ENCODE measurements around the gene ARHGEF2. TPM values are rescaled to one million over a fixed set of nuclear protein-coding genes. Genes with fewer than 3 reads are reported as not detected.

The ARHGEF2 gene
- total RNA-seq, 1 donor from 2014 or later: 198 TPM

- Mint-ChIP-seq H3K36me3 (ENCODE audit: low read depth) (peaks cover 77% of the 10 kb centered on the region), H3K27ac (no peak overlapping the region), H3K4me1 (peaks cover 21% of the 10 kb centered on the region), H3K9me3 (no peaks in the 10 kb centered on the region), H3K4me3 (no peak overlapping the region), H3K27me3 (no peaks in the 10 kb centered on the region)
- intact Hi-C loops (cut with micrococcal nuclease): no loop called here
- DNase-seq: no peak
These were observed 64.2 kb downstream of the ARHGEF2 start for GRCh38 chr1:155913969-155914757.

DNA sequence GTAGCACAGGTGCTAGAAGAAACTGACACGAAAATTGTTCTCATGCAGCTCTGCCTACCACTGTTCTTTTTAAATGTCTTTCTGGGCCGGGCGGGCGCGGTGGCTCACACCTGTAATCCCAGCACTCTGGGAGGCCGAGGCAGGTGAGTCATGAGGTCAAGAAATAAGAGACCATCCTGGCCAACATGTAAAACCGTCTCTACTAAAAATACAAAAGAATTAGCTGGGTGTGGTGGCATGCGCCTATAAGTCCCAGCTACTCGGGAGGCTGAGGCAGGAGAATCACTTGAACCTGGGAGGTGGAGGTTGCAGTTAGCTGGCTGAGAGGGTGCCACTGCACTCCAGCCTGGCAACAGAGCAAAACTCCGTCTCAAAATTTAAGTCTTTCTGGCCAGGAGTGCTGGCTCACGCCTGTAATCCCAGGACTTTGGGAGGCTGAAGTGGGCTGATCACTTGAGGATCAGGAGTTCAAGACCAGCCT, 66.3 kb downstream of the ARHGEF2 start:
- intact Hi-C loops (cut with micrococcal nuclease): no loop called here
- Mint-ChIP-seq H3K27me3 (no peaks in the 10 kb centered on the region), H3K9me3 (no peaks in the 10 kb centered on the region), H3K4me1 (peaks cover 21% of the 10 kb centered on the region), H3K4me3 (peak overlapping the region; percentile 97), H3K36me3 (ENCODE audit: low read depth) (peaks cover 72% of the 10 kb centered on the region), H3K27ac (peak overlapping the region; percentile 99)
- no peak for DNase-seq

DNA sequence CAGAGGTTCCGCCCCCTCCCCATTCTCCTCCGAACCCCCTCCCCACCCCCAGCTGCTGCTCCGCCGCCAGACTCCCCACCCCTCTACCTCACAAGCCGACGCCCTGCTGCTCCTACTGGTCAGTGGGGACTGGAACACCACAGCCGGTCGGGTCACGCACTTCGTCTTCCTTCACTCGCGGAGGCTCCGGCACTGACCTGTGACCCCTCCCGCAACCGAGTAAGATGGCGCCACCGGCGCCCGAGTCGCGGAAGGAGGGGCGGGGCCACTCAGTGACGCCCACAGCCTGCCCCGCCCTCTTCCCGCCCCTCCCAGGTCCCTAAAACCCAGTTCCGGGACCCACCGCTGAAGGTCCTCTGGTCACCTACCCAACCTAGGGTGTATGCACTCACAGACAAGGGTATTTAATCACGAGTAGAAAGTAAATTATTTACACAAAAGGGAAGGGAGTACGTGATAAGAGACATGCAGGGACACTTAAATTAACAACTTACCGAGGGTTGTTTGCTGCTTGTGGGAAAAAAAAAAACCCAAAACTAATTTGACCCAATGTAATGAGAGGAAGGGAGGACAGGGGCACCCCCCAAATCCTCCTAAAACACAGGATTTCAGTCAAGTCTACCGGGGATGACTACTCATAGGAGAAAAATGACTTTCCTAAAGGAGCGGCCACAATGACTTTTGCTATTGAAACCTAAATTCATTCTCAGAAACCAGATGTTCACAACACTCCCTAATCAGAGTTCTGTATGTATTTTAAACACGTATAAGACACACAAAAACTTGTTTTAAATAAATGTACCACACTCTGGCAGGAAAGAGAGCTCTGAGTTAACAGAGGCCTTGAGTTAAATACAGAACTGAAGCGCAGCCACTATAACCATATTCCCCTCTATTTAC, 66.9 kb downstream of the ARHGEF2 start, which contains the start of gene RIT1:
Gene RIT1, minus strand, starts transcription at position 194 of the 900 bp plus-strand sequence. CDS start 588 bp downstream, outside the sequence.
- intact Hi-C loops (cut with micrococcal nuclease): loop anchor here (1.0 to 2.0 kb wide), 3 partner anchors 23 to 143 kb away; partner anchors contain the start of genes GON4L, KHDC4 and LAMTOR2
- Mint-ChIP-seq H3K4me1 (peaks cover 21% of the 10 kb centered on the region), H3K27ac (peak within 1 kb of the TSS; percentile 99), H3K36me3 (ENCODE audit: low read depth) (peaks cover 68% of the 10 kb centered on the region), H3K9me3 (no peaks in the 10 kb centered on the region), H3K27me3 (no peaks in the 10 kb centered on the region), H3K4me3 (peak within 1 kb of the TSS; percentile 97)
- DNase-seq: peak; percentile 95

DNA sequence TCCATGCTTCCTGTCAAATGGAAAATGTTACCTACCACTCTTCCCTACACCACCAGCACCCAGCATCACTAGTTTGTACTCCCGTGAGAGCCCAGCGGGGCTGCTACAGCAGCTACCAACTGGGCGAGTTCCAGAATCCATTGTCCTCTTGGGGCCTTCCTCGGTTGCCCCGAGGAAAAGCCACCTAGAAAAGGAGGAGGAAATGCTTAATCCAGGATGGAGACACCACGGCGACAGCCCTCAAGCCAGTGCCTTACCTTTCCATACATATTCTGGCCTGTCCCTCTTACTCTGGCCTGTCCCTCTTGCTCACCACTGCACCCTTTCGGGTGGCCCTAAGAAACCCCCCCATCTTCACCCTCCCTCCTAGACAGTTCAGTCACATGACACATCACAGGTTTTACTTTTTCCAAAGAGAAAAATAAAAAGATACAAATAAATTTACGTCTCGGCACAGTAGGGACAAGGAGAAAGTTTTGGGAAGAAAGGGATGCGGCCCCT, 67.7 kb downstream of the ARHGEF2 start:
- Mint-ChIP-seq H3K9me3 (no peaks in the 10 kb centered on the region), H3K4me1 (peaks cover 21% of the 10 kb centered on the region), H3K27me3 (no peaks in the 10 kb centered on the region), H3K36me3 (ENCODE audit: low read depth) (peaks cover 63% of the 10 kb centered on the region), H3K4me3 (peak overlapping the region; percentile 97), H3K27ac (peak overlapping the region; percentile 99)
- peak; percentile 74 for DNase-seq
- intact Hi-C loops (cut with micrococcal nuclease): loop anchor here (1.0 to 2.0 kb wide), 3 partner anchors 24 to 144 kb away; partner anchors contain the start of genes GON4L, KHDC4 and LAMTOR2

DNA sequence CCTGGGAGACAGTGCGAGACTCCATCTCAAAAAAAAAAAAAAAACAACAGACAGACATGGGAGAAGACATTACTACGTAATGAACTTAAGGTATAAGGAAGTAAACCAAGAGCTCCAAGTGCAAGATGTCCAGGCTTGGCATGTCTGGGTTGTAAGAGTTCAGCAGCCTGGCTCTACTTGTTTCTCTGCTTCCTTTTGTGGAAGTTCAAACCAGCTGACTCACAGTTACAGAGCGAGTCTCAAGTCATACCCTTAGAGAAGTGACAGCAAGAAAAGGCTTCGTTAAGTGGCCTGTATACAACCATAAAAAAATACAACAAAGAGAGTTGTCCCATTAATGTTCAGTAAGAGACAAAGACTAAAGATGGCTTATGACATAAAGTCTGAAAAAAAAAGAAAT, 68.5 kb downstream of the ARHGEF2 start:
- Mint-ChIP-seq H3K27ac (peak overlapping the region; percentile 99), H3K4me3 (peak overlapping the region; percentile 97), H3K27me3 (no peaks in the 10 kb centered on the region), H3K36me3 (ENCODE audit: low read depth) (peaks cover 58% of the 10 kb centered on the region), H3K4me1 (peaks cover 21% of the 10 kb centered on the region), H3K9me3 (no peaks in the 10 kb centered on the region)
- intact Hi-C loops (cut with micrococcal nuclease): loop anchor here (2.0 kb wide), 1 partner anchor 145 kb away; the partner anchor contains the start of gene LAMTOR2
- DNase-seq: no peak

GRCh38 chr1:155904261-155904660, 74.1 kb downstream of the ARHGEF2 start:
- Mint-ChIP-seq H3K27me3 (no peaks in the 10 kb centered on the region), H3K4me1 (no peaks in the 10 kb centered on the region), H3K9me3 (no peaks in the 10 kb centered on the region), H3K27ac (no peak overlapping the region), H3K4me3 (no peak overlapping the region), H3K36me3 (ENCODE audit: low read depth) (peaks cover 46% of the 10 kb centered on the region)
- no peak for DNase-seq
- intact Hi-C loops (cut with micrococcal nuclease): no loop called here

GRCh38 chr1:155900161-155900560, 78.2 kb downstream of the ARHGEF2 start:
- Mint-ChIP-seq H3K36me3 (ENCODE audit: low read depth) (peaks cover 47% of the 10 kb centered on the region), H3K27me3 (no peaks in the 10 kb centered on the region), H3K9me3 (no peaks in the 10 kb centered on the region), H3K27ac (peak overlapping the region; percentile 1), H3K4me3 (no peak overlapping the region), H3K4me1 (peaks cover 2% of the 10 kb centered on the region)
- no peak for DNase-seq
- intact Hi-C loops (cut with micrococcal nuclease): no loop called here

- DNase-seq: no peak
- no peak overlapping the region for H3K27ac Mint-ChIP-seq
- no peaks in the 10 kb centered on the region for H3K27me3 Mint-ChIP-seq
- peaks cover 2% of the 10 kb centered on the region for H3K4me1 Mint-ChIP-seq
- no peak overlapping the region for H3K4me3 Mint-ChIP-seq
- intact Hi-C loops (cut with micrococcal nuclease): no loop called here
- no peaks in the 10 kb centered on the region for H3K9me3 Mint-ChIP-seq
- H3K36me3 Mint-ChIP-seq (ENCODE audit: low read depth): peaks cover 45% of the 10 kb centered on the region
These were observed 78.7 kb downstream of the ARHGEF2 start for GRCh38 chr1:155899683-155900082.

- Mint-ChIP-seq H3K4me3 (no peak overlapping the region), H3K27me3 (no peaks in the 10 kb centered on the region), H3K27ac (peak overlapping the region; percentile 35), H3K36me3 (ENCODE audit: low read depth) (peaks cover 39% of the 10 kb centered on the region), H3K4me1 (peaks cover 3% of the 10 kb centered on the region), H3K9me3 (no peaks in the 10 kb centered on the region)
- intact Hi-C loops (cut with micrococcal nuclease): no loop called here
- no peak for DNase-seq
These were observed 79.5 kb downstream of the ARHGEF2 start for GRCh38 chr1:155898888-155899287.

- Mint-ChIP-seq H3K27me3 (no peaks in the 10 kb centered on the region), H3K4me3 (no peak overlapping the region), H3K36me3 (ENCODE audit: low read depth) (peaks cover 37% of the 10 kb centered on the region), H3K27ac (peak overlapping the region; percentile 60), H3K9me3 (no peaks in the 10 kb centered on the region), H3K4me1 (peaks cover 14% of the 10 kb centered on the region)
- intact Hi-C loops (cut with micrococcal nuclease): no loop called here
- no peak for DNase-seq
These were observed 80.6 kb downstream of the ARHGEF2 start for GRCh38 chr1:155897746-155898145.

Other genes starting within 250 kb of the ARHGEF2 start
- gene GON4L, start 121.3 kb downstream of the ARHGEF2 start, total RNA-seq: 63.2 and 64.0 TPM in 2 replicates
- 17.8 and 18.5 TPM in 2 replicates for gene SYT11, start 119.0 kb downstream of the ARHGEF2 start, total RNA-seq
- gene RIT1, start 67.2 kb downstream of the ARHGEF2 start, total RNA-seq: 17.9 and 21.7 TPM in 2 replicates
- 82.9 and 92.2 TPM in 2 replicates for gene KHDC4, start 44.1 kb downstream of the ARHGEF2 start, total RNA-seq
- gene RXFP4, start 36.9 kb downstream of the ARHGEF2 start, total RNA-seq: not detected in 2 replicates
- gene SSR2, start 42.4 kb upstream of the ARHGEF2 start, total RNA-seq: 175 and 176 TPM in 2 replicates
- gene UBQLN4, start 75.3 kb upstream of the ARHGEF2 start, total RNA-seq: 64.3 and 65.0 TPM in 2 replicates
- gene LAMTOR2, start 76.2 kb upstream of the ARHGEF2 start, total RNA-seq: 69.9 and 73.0 TPM in 2 replicates
- not detected in 2 replicates for gene RAB25, start 82.6 kb upstream of the ARHGEF2 start, total RNA-seq
- gene MEX3A, start 103.9 kb upstream of the ARHGEF2 start, total RNA-seq: 0.24 and 0.84 TPM in 2 replicates
- gene LMNA, start 136.2 kb upstream of the ARHGEF2 start, total RNA-seq: 105 and 110 TPM in 2 replicates
- gene SEMA4A, start 175.0 kb upstream of the ARHGEF2 start, total RNA-seq: 12.1 and 12.7 TPM in 2 replicates
- gene SLC25A44, start 215.6 kb upstream of the ARHGEF2 start, total RNA-seq: 61.0 and 67.9 TPM in 2 replicates
- gene PMF1, start 234.5 kb upstream of the ARHGEF2 start, total RNA-seq: 107 and 113 TPM in 2 replicates